WI38 (cell line): Measurements from ENCODE around the gene ALKBH4.
"Not testable (repeated sequence)": the region's sequence is repeated elsewhere in the genome, so short reads cannot be mapped to it uniquely, and the experiment has no call there.

Experiments
- H3K4me3 ChIP-seq: 2 replicates; pipeline ENCODE4 v1.5.1; 2011; ENCODE audit warnings: low read depth, mild to moderate bottlenecking, control low read depth, low read length
- TF ChIP-seq, protein P1 (sequence below): IDR thresholded peaks from 2 replicates; pipeline ENCODE4 v1.5.1; 2012; ENCODE audit warnings: low read depth, mild to moderate bottlenecking, control low read depth, low read length

The ALKBH4 gene, protein sequence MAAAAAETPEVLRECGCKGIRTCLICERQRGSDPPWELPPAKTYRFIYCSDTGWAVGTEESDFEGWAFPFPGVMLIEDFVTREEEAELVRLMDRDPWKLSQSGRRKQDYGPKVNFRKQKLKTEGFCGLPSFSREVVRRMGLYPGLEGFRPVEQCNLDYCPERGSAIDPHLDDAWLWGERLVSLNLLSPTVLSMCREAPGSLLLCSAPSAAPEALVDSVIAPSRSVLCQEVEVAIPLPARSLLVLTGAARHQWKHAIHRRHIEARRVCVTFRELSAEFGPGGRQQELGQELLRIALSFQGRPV

DNA sequence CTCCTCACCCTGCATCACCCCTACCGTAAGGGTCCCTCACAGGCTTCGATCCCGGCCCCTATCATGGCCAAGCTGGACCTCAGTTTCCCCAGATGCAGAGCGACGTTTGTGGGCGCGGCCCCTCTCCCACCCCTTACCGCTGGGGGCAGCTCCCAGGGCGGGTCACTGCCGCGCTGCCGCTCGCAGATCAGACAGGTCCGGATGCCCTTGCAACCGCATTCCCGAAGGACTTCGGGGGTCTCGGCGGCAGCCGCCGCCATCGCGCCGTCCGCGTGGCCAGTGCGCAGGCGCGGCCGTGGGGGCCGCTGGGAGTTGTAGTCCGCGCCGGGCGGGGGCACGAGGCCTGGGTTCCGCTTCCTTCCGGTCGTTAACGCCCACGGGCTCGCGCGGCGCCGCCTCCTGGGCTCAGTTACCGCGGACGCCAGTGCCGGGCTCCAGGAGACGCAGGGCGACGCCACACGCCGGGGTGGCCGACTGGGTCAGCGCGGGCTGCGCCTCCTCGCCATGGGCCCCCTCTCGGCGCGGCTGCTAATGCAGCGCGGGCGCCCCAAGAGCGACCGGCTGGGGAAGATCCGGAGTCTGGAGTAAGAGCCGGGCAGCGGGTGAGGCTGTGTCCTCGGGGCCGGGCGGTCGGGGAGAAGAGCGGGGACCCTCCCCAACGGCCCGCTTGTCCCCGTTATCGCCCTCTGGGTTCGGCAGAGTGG, at the start of gene ALKBH4, which contains the start of gene LRWD1:
TSS of gene ALKBH4 (minus strand) at position 287 of the 704 bp plus-strand sequence. CDS start at position 260, 27 bp downstream.
TSS of gene LRWD1 (plus strand) at position 408 of the 704 bp plus-strand sequence. CDS start at position 505, 97 bp downstream.
- peak within 1 kb of the TSS; percentile 99 for H3K4me3 ChIP-seq

DNA sequence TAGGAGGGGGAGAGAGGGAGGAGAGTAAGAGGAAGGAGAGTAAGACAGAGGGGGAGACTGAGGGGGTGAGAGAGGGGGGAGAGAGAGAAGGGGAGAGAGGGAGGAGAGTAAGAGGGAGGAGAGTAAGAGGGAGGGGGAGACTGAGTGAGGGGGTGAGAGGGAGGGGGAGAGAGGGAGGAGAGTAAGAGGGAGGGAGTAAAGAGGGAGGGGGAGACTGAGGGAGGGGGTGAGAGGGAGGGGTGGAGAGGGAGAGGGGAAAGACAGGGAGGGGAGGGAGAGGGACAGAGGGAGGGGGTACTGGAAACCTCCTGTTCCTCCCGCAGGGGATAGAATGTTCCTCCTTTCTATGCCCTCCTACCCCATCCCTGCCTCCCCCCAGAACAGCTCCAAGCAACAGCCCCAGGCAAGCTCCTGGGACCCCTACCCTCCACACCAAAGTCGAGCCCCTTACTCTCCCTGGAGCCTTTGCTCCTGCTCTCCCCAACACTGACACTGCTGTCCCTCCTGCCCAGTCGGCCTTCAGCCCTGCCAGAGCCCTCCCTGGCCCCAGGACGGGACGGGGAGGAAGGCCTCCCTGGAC, 48.1 kb upstream of the ALKBH4 start:
- H3K4me3 ChIP-seq: peak overlapping the region; percentile 22; the same call in 1 of the 2 replicates

More for the DNA sequence above, at the start of gene ALKBH4, which contains the start of gene LRWD1:
- TF ChIP-seq, protein P1, sequence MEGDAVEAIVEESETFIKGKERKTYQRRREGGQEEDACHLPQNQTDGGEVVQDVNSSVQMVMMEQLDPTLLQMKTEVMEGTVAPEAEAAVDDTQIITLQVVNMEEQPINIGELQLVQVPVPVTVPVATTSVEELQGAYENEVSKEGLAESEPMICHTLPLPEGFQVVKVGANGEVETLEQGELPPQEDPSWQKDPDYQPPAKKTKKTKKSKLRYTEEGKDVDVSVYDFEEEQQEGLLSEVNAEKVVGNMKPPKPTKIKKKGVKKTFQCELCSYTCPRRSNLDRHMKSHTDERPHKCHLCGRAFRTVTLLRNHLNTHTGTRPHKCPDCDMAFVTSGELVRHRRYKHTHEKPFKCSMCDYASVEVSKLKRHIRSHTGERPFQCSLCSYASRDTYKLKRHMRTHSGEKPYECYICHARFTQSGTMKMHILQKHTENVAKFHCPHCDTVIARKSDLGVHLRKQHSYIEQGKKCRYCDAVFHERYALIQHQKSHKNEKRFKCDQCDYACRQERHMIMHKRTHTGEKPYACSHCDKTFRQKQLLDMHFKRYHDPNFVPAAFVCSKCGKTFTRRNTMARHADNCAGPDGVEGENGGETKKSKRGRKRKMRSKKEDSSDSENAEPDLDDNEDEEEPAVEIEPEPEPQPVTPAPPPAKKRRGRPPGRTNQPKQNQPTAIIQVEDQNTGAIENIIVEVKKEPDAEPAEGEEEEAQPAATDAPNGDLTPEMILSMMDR: no peak

DNA sequence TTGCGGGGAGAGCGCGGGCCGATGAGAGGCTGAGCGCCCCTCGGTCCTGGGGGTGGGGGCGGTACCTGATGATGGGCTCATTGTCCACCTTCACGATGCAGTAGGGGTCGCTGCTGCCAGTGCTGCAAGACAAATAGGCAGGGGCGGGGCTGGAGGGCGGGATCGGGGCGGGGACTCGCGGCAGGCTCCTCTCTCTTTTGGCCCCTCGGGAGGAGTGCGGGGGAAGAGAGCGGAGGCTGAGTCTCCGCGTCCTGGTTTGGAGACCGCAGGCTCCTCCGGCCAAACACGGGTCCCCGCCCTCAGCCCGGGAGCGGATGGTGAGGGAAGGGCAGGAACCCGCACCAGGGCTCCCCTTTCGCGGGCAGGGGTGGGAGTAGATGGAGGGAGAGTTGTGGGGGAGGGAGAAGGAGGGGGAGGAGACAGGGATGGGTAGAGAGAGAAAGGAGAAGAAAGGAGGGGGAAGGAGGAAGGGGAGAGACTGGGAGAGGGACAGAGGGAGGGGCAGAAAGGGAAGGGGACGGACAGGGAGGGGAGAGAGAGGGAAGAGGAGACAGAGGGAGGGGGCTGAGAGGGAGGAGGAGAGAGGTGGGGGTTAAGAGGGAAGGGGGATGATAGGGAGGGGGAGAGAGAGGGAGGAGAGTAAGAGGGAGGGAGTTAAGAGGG, 47.3 kb upstream of the ALKBH4 start:
- H3K4me3 ChIP-seq: not testable (repeated sequence)

DNA sequence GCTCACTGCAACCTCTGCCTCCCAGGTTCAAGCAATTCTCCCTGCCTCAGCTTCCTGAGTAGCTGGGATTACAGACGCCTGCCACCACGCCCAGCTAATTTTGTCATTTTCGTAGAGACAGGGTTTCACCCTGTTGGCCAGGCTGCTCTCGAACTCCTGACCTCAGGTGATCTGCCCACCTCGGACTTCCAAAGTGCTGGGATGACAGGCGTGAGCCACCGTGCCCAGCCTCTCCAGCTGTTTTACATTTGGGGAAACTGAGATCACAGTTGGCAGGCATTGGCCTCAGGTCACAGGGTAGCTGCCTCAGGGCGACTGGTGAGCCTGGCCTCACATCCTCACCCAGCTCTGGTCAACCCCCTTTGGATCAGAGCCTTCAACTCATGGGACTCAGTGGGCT, 45.9 kb upstream of the ALKBH4 start:
- H3K4me3 ChIP-seq: not testable (repeated sequence)

DNA sequence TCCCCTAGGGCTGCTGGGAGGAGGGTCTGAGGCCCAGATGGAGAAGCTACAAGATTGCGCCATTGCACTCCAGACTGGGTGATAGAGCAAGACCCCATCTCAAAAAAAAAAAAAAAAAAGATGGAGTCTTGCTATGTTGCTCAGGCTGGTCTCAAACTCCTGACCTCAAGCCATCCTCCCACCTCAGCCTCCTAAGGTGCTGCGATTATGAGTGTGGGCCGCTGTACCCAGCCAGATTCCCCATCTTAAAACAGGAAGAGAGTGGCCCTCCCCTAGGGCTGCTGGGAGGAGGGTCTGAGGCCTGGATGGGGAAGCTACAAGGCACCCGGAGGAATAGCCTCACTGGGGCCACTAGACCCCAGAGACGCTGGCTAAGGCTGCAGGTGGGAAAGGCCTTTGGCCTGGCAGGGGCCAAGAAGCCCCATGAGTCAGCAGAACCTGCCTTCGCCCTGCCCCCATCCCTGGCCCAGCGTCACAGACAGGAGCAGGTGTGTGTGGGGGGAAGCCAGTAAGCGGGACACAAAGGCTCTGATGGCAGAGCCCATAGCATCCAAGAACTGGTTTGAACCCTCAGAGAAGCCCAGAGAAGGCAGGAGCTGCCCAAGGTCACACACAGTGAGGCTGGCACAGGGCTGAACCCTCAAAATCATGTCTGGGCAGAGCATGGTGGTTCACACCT, 42.9 kb upstream of the ALKBH4 start:
- not testable (repeated sequence) for H3K4me3 ChIP-seq

DNA sequence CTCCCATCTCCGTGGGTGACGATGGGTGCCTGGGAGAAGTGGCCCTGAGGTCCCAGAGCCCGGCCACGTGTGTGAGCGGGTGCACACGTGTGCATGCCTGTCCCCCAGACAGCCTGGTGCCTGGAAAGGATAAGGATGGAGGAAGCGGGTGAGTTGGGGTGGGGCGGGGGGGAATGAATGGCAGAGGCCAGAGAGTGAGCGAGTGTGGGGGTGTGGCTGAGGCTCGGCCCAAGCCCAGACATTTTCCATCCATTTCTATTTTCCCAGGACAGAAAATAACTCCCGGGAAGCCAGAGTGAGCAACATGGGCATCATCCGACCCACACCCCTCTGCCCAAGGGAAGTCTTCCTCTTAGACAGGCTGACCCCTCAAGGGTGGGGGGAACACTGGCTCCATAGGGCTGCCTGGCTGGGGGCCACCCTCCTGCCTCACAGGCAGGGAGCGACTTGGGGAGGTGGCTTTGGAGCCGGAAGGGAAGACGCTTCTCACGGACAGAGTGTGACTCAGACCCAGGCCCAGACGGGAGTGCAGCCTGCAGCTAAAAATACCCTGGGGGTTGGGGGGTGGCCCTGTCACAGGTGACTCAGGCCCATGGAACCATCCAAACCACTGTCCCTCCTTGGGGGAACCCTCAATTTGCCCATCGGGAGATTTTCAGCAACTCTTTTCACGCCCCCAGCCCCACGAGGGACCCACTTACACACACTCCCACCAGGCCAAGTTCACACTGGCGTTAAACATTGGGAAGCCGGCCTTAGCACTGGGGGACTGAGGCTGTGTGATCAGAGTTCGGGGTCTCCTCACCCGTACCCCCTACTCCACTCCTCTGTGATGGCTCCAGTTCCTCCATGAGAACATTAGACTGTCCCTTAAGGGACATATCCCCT, 40.9 kb upstream of the ALKBH4 start:
- not testable (repeated sequence) for H3K4me3 ChIP-seq

DNA sequence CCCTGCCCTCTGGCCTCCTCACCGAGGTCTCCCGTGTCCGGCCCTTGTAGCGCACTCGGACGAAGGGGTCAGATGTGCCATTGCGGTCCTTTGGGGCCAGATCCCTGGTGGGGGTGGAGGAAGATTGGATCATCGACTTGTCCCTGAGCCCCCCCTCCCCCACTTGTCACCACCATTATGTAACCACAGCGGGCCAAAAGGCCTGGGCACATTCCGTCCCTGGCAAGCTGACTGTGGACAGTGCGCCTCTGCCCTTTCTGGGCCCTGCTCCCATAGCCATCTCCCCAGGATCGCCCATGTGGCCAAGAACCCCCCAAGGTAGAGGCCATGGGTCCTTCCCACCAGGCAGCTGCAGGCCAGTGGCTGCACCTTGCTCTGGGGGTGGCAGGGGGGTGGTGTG, 38.5 kb upstream of the ALKBH4 start:
- not testable (repeated sequence) for H3K4me3 ChIP-seq

DNA sequence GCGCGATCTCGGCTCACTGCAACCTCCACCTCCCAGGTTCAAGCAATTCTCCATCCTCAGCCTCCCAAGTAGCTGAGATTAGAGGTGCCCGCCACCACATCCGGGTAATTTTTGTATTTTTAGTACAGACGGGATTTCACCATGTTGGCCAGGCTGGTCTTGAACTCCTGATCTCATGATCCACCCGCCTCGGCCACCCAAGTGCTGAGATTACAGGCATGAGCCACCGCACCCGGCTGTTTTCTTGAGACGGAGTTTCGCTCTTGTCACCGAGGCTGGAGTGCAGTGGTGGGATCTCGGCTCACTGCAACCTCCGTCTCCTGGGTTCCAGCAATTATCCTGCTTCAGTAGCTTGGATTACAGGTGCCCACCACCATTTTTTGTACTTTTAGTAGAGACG, 33.7 kb upstream of the ALKBH4 start:
- not testable (repeated sequence) for H3K4me3 ChIP-seq

DNA sequence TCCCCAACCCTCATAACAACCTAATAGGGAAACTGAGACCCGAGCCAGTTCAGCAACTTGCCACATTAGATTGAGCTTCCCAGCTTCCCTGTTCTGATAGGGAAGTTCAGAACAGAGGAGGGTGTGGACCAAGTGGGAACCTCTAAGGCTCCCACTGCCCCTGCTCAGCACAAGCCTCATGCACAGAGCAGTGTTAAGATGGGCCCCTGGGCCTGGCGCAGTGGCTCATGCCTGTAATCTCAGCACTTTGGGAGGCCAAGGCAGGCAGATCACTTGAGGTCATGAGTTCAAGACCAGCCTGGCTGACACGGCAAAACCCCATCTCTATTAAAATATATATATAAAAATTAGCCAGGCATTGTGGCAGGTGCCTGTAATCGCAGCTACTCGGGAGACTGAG, 32.6 kb upstream of the ALKBH4 start:
- H3K4me3 ChIP-seq: not testable (repeated sequence)

DNA sequence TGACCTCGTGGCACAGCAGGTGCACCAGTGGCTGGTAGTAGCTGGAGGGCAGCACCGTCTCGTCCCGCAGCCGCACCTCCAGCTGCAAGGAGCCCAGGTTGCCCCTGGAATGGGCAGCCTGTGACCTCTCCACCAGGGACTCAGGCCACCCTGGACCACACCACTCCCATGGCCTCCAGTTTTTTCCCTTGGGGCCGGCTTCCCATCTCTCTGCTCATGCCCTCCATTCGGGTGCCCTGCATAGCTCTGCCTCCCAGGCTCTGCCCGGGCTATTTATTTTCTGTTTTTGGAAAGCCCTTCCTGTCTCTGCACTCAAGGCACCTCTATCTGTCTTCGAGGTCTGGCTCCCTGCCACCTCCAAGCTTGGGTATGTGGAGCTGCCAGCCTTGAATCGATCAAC, 32.2 kb upstream of the ALKBH4 start:
- not testable (repeated sequence) for H3K4me3 ChIP-seq

DNA sequence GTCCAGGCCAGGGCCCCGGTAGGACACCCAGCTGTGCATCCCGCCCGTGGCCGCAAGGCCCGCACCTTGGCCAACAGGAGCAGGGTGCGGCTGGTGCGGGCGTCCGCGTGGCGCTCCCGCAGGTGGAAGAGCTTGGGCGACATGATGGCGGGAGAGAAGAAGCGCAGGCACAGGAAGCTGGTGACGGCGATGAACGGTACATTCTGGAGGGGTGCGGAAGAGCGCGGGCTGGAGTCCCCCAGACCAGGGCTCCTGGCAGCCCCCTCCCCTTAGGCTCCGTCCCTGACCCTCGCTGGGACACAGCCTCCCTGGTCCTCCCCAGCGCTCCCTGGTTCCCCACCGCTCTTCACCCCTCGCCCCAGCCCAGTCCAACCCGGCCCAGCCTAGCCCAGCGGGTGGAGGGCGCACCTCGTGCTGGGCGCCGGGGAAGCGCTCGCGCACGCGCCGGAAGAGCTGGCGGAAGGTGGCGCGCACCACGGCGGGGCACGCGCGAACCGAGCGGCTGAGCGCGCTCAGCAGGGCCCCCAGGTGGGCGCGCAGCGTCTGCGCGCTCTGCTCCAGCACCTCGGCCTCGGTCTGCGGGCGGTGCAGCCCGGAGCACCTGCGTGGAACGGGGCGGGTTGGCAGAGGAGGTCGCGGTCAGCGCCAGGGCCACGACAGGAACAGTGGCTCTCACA, 29.9 kb upstream of the ALKBH4 start:
- H3K4me3 ChIP-seq: not testable (repeated sequence)

DNA sequence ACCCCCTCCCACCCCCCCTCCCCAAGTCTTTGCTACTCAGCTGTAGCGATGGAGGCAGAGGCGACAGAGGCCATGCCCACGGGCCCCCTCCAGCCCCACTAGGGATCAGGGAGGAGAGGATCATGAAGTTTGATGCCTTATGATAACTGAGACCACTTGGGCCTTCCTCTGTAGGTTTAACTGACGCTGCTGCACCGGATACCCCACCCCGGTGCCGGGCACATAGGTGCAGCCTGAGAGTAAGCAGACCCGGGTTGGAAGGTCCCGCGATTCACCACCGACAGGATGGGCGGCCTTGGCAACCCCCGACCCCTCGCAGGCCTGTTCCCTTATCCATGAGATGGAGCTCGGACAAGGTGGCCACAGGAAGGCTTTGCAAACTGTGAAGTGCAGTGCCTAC, 29.4 kb upstream of the ALKBH4 start:
- not testable (repeated sequence) for H3K4me3 ChIP-seq

DNA sequence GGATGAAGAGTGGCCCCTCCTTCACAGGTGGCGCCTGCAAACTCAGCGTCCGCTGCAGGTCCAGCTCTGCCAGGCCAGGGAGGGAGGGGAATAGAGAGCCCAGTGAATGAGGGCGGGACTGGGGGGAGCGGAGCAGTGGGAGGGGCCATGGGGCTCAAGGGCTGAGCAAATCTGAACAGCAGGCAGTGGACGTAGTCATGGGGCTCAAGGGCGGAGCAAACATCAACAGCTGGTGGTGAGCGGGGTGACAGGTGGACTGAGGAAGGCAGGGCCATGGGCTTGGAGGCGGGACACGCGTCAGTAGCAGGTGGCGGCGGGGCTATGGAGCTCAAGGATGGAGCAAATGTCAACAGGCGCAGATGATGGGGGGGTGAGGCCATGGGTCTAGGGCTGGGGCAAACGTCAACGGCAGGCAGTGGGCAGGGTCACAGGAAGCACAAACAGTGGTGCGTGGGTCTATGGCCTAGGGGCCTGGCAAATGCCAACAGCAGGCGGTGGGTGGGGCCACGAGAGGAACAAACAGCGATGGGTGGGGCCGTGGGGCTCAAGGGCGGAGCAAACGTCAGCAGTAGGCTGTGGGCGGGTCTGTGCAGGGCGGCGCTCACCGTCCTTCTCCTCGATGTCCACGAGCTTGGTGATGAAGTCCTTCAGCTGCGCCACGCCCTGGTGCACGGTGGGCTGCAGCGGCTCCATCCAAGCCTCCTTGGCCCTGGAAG, 28.7 kb upstream of the ALKBH4 start:
- not testable (repeated sequence) for H3K4me3 ChIP-seq

DNA sequence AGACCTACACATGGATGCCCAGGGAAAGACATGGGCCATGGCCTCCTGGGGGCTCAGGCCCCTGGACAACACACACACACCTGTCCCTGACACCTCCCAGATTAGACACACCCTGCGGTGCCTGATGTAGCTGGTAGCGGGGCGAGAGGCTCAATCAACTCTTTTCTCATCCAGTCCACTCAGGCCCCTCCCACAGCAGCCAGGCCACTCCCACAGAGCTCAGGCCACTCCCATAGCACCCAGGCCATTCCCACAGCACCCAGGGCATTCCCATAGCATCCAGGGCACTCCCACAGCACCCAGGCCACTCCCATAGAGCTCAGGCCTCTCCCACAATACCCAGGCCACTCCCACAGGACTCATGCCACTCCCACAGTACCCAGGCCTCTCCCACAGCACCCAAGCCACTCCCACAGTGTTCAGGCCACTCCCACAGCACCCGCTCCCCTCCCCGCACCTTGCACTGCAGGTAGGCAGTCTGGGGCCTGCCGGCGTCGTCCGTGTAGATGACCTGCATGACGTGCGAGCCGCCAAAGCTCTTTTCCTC, 25.9 kb upstream of the ALKBH4 start:
- not testable (repeated sequence) for H3K4me3 ChIP-seq

DNA sequence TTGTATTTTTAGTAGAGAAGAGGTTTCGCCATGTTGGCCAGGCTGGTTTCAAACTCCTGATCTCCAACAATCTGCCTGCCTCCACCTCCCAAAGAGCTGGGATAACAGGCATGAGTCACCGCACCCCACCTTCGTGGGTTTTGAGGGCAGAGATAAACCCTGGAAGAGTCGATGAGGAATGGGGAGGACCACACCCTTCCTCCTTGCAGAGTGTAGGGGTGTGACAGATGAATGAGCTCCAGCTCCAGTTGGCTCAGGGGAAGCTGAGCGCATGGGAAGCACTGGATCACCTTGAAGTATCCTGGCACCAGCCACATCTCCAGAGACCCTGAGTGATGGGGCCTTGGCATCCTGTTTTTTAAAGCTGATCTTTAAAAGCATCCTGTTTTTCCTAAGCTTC, 19.7 kb upstream of the ALKBH4 start:
- H3K4me3 ChIP-seq: not testable (repeated sequence)

DNA sequence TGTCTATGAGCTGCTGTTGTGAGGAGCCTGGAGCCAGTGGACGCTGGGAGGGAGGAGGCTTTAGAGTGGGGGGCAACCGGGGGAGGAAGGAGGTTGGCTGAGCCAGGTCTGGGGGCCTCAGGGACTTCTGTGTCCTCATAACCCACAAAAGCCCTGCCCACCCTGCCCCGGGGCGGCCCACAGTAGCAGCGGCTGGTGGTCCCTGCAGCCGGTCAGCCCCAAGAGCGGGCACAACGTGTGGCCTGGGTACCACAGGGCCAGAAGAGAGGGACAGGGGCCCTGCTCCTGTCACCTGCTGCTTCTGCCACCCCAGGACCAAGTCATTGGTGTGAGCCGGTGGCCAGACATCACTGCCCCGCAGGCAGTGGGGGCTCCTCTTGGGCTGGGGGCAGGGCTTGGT, 17.3 kb upstream of the ALKBH4 start:
- H3K4me3 ChIP-seq: not testable (repeated sequence)
